ENCODE data around the gene SLC35D3. TPM values are rescaled to one million over a fixed set of nuclear protein-coding genes. Genes with fewer than 3 reads are reported as not detected.
A peak's percentile ranks its signal among the peaks of the same experiment; 100 is the strongest.

SLC35D3 gene
- total RNA-seq, 4 donors from 2014 or later = 0.12 TPM; not detected in 3

DNA sequence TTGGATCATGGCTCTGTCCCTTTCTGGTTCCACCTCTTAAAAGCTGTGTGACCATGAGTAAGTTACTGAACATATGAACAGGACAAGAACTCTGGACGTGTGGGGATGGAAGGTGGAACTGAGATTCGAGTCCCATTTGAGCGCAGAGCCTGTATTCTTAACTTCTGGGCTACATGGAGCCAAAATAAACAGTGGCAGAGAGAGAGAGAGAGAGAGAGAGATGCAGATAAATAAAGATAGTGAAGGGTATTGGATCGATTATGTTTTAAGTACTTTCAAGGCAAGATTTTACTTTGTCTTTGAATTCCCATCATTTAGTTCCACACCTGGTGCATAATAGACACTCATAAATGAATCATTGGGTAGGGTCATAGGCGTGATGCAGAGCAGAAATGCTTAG is 39.7 kb downstream of the SLC35D3 start:
- ATAC-seq = no peak
- H3K9me3 ChIP-seq = no peaks in the 10 kb centered on the region
- H3K4me3 ChIP-seq = no peak overlapping the region
- TF ChIP-seq POLR2A (IDR thresholded peaks at IDR 0.05) (no peak), POLR2AphosphoS5 (IDR thresholded peaks at IDR 0.05) (no peak), EP300 (IDR thresholded peaks at IDR 0.05) (no peak)
- TF ChIP-seq, protein P1, sequence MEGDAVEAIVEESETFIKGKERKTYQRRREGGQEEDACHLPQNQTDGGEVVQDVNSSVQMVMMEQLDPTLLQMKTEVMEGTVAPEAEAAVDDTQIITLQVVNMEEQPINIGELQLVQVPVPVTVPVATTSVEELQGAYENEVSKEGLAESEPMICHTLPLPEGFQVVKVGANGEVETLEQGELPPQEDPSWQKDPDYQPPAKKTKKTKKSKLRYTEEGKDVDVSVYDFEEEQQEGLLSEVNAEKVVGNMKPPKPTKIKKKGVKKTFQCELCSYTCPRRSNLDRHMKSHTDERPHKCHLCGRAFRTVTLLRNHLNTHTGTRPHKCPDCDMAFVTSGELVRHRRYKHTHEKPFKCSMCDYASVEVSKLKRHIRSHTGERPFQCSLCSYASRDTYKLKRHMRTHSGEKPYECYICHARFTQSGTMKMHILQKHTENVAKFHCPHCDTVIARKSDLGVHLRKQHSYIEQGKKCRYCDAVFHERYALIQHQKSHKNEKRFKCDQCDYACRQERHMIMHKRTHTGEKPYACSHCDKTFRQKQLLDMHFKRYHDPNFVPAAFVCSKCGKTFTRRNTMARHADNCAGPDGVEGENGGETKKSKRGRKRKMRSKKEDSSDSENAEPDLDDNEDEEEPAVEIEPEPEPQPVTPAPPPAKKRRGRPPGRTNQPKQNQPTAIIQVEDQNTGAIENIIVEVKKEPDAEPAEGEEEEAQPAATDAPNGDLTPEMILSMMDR (IDR thresholded peaks at IDR 0.05) = no peak
- H3K27me3 ChIP-seq = peaks cover 15% of the 10 kb centered on the region
- no peak overlapping the region for H3K27ac ChIP-seq
- no peaks in the 10 kb centered on the region for H3K4me1 ChIP-seq
- WGBS, 2 donors (ENCODE audit: low coverage in 1 of 2) = 71 to 74% methylated on average over 4 to 5 of the region's 5 CpGs
- H3K36me3 ChIP-seq = no peaks in the 10 kb centered on the region

DNA sequence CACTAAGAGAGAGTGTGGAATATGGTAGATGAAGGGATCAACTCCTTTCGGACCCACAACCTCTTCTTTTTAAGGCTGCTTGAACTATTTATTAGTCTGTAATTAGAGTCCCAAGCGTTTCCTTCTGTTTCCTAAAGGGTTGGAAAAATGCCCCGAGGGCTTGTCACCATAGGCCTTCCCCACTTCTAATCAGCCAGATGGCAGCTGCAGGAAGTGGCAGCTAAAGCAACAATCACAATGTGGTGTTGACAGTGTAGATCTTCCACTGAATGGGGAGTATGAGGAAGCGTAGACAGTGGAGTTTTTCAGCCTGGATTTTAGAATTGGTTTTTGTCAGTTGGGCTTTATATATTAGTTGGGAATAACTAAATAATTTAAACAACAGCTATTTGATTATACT is 40.6 kb downstream of the SLC35D3 start:
- H3K4me3 ChIP-seq = no peak overlapping the region
- H3K9me3 ChIP-seq = no peaks in the 10 kb centered on the region
- no peak for ATAC-seq
- H3K4me1 ChIP-seq = no peaks in the 10 kb centered on the region
- peaks cover 15% of the 10 kb centered on the region for H3K27me3 ChIP-seq
- TF ChIP-seq POLR2A (IDR thresholded peaks at IDR 0.05) (no peak), EP300 (IDR thresholded peaks at IDR 0.05) (no peak)
- TF ChIP-seq, protein P1 (IDR thresholded peaks at IDR 0.05) = no peak
- H3K27ac ChIP-seq = no peak overlapping the region
- no peaks in the 10 kb centered on the region for H3K36me3 ChIP-seq
- 46 to 53% methylated on average over 3 to 4 of the region's 4 CpGs for WGBS, 2 donors (ENCODE audit: low coverage in 1 of 2)

DNA sequence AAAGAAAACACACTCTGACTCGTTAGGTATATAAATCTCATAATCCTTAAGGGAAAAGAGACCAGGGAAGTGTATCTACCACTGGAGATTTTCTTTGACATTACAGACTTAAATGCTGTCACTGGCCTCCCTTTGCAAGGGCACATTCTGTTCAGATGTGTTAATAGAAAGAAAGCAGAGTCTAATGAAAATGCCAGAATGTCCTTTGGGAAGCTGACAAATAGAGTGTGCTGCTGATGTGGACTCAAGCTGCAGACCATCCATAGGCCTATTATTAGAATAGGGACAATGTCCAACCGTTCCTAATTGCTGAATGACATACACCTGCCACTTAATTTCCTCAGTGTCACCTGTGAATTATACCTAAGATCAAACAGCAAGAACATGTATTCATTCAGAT is 41.2 kb downstream of the SLC35D3 start:
- peaks cover 10% of the 10 kb centered on the region for H3K27me3 ChIP-seq
- 16 to 40% methylated on average over 2 of the region's 2 CpGs for WGBS, 2 donors (ENCODE audit: low coverage in 1 of 2)
- H3K9me3 ChIP-seq = no peaks in the 10 kb centered on the region
- no peak for ATAC-seq
- H3K36me3 ChIP-seq = no peaks in the 10 kb centered on the region
- no peaks in the 10 kb centered on the region for H3K4me1 ChIP-seq
- H3K27ac ChIP-seq = no peak overlapping the region
- H3K4me3 ChIP-seq = no peak overlapping the region
- TF ChIP-seq POLR2A (IDR thresholded peaks at IDR 0.05) = no peak
- TF ChIP-seq POLR2AphosphoS5 (IDR thresholded peaks at IDR 0.05) = no peak
- TF ChIP-seq, protein P1 (IDR thresholded peaks at IDR 0.05) = no peak
- no peak for TF ChIP-seq EP300 (IDR thresholded peaks at IDR 0.05)

DNA sequence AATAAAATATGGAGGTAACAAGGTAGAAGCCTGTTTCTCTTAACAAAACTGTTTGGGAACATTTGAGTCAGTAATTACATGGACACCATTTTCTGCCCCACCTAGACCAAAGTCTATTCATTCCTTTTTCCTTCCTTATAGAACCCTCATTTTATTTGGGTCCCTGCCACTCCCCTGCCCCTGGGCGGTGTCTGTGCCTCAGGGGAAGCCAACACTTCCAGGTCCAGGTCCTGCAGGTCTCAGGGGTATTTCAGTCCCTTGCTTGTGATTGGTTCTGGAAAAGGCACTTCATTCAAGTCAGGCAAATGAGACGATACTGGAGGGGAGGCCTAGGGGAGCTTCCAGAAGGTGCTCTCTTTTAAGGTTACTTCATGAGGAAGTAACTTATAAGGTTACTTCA is 42.3 kb downstream of the SLC35D3 start:
- H3K27ac ChIP-seq = no peak overlapping the region
- H3K4me3 ChIP-seq = no peak overlapping the region
- peaks cover 3% of the 10 kb centered on the region for H3K27me3 ChIP-seq
- 92 to 100% methylated on average over 1 to 2 of the region's 2 CpGs for WGBS, 2 donors (ENCODE audit: low coverage in 1 of 2)
- no peaks in the 10 kb centered on the region for H3K4me1 ChIP-seq
- no peak for TF ChIP-seq EP300 (IDR thresholded peaks at IDR 0.05)
- no peak for TF ChIP-seq POLR2A (IDR thresholded peaks at IDR 0.05)
- TF ChIP-seq, protein P1 (IDR thresholded peaks at IDR 0.05) = no peak
- TF ChIP-seq POLR2AphosphoS5 (IDR thresholded peaks at IDR 0.05) = no peak
- no peaks in the 10 kb centered on the region for H3K9me3 ChIP-seq
- no peaks in the 10 kb centered on the region for H3K36me3 ChIP-seq
- ATAC-seq = no peak

DNA sequence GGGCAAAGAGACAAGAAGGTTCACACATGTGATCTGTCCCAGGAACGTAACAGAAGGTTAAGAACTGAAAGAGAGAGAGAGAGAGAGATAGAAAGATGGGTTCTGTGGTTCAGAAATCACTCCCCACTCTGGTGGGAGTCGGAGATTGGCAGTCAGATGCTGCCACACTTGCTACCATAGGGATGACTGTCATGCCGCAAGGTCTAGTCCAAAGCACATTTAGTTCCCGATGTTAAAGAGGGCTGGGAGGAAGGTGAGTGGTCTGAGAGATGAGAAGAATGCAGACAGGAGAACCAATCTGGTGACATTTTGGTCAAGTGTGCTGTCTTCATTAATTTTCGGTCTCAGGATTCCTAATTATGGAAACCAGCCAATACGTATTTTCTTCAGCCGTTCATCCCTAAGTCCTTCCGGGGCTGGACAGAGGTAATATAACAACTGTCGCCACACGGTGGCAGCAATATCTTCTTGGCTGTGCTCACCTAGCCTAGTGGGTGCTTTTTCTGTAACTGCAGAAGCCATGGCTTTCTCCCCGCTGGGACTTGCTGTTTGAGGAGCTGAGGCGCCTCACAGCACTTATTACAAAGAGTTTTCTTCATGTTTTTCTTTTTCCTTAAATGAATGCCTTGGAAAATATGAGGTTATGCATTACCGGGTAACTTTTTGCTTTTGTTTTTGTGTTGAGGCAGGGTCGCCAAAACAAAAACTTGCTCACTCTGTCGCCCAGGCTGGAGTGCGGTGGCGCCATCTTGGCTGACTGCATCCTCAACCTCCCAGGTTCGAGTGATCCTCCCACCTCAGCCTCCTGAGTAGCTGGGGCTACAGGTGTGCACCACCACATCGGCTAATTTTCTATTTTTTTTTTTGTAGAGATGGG is 46.0 kb downstream of the SLC35D3 start:
- peak; percentile 81 for ATAC-seq
- Histone ChIP-seq H3K4me1 (no peaks in the 10 kb centered on the region), H3K27me3 (no peaks in the 10 kb centered on the region), H3K36me3 (no peaks in the 10 kb centered on the region), H3K4me3 (no peak overlapping the region), H3K27ac (no peak overlapping the region), H3K9me3 (no peaks in the 10 kb centered on the region)
- WGBS, 2 donors (ENCODE audit: low coverage in 1 of 2) = 46 to 53% methylated on average over 15 to 17 of the region's 19 CpGs
- no peak for TF ChIP-seq POLR2AphosphoS5 (IDR thresholded peaks at IDR 0.05)
- TF ChIP-seq, protein P1 (IDR thresholded peaks at IDR 0.05) = peak; percentile 30 to 64 (median 56)
